ENCODE results near the gene RSPH6A.

- TF ChIP-seq CTCF (IDR thresholded peaks at IDR 0.05) = no peak
- no peak for TF ChIP-seq POLR2A (IDR thresholded peaks at IDR 0.05)
Observed at GRCh38 chr19:45761714-45762113, 53.4 kb downstream of the RSPH6A start.
